Pons (tissue), 1 donor: ENCODE results near the gene MAT1A.
"Not testable (repeated sequence)": the region's sequence is repeated elsewhere in the genome, so short reads cannot be mapped to it uniquely, and the experiment has no call there.

ENCODE experiments used
- DNase-seq: peaks from one replicate; pipeline ENCODE4 v3.0.0-alpha.2; 2016; ENCODE audit warnings: low spot score

The MAT1A gene

DNA sequence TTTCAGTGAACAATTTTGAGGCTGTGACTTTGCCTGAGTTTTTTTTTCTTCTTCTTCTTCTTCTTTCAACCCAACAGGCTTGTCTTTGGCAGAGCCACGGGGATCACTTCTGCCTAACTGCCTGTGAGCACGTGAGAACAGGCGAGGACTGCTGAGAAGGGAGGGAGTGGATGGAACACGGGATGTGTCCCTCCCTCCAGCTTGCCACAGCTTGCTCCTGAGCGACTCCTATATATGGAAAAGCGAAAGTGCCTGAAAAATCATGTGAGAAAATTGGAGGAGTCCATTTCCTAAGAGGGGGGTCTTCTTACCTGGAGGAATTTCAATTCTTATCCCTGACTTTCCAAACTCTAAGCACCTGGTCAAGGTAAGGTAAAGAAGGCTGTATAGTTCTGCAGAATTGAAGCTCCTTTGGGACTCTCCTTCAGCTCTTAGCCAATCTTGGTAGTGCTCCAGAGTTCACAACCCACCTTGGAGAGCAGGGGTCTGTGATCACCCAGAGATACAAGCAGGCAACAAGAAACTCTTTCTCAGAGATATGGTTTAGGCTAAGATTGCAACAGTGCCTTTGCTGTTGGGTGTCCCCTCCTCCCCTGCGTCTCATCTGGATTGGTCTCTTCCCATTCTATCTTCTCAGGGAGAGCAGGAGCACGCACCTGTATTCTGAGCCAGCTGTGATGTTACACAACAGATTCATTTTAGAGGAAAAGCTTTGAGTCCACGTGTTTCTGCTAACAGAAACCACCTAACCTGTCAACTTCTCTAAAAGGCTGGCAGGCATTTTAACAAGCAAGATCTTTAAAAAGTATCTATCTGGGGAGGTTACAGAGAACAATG, at the start of gene MAT1A:
TSS of gene MAT1A (minus strand) at position 208 of the 837 bp plus-strand sequence. CDS start 235 bp downstream, outside the sequence.
- no peak for DNase-seq

- DNase-seq = no peak
Measured at GRCh38 chr10:80333983-80334382, 44.5 kb upstream of the MAT1A start.

- no peak for DNase-seq
Measured at GRCh38 chr10:80324891-80325364, 35.5 kb upstream of the MAT1A start.

DNA sequence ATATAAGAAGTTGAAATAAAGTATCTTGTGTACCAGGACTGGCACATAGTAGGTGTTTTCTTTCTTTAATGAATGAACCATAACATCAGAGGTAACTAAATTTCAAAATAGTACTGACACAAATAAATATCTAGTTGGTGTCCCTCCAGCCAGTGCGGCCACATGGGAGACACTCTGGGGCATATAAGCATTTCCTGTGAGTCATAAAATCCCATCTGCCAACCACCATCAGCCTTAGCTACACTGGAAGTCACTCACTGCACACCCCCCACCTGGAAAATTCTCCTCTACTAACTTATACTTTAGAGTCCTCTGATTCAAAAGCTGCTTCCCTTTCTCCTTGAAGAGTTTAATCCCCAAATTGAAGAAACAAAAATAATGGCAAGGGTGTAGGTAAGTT, 34.6 kb upstream of the MAT1A start:
- DNase-seq = no peak

DNA sequence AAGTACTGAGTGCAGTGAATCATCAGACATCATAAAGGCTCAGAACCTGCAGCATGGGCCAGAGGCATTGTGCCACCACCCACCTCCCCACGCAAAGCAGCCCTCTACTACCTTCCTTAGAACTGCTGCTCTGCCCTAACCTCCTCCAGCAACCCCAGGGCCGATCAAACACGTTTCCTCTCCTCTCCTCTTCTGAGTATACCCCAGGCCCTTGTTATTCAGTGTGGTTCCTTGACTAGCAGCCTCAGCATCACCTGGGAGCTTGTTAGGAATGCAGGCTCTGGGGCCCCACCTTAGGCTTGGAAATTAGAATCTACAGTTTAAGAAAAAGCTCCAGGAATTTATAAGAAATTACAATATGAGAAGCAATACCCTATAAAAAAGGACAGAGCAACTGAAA, 33.9 kb upstream of the MAT1A start:
- DNase-seq = no peak

- no peak for DNase-seq
Measured at GRCh38 chr10:80322711-80323110, 33.3 kb upstream of the MAT1A start.

DNA sequence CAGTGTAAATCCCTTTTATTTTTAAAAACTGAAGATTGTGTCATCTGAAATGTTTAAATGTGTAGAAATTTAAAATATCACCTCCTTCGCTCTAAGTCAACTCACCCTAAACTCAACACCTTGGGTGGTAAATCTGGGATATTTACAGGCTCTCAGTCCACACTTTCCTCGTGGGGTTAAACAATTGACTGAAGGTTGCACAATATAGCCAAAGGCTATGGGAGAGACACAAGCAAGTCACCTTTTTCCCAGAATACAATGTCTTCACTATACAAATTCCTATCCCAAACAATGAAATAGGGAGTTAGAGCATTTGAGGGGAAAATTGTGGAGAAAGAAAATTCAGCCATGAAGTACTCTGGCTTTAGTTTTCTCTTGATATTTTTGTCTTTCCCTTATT, 32.7 kb upstream of the MAT1A start:
- no peak for DNase-seq

DNA sequence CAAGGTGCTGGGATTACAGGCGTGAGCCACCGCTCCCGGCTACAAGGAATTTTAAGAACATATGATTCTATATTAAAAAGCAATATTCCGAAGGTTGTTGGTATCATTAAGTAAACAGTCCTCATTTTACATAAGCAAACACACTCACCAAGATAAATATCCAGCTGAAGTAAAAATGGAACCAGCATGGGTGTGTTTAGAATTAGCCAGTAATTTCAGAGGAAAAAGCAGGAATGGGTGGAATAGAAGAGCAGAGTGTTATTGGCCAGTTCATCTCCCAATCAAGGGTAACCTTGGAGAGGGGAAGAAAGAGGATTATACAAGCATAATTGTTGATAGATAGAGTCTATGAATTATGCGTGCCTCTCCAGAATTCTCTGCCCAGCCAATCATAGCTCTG, 31.7 kb upstream of the MAT1A start:
- no peak for DNase-seq

- no peak for DNase-seq
Measured at GRCh38 chr10:80320377-80320776, 30.9 kb upstream of the MAT1A start.

DNA sequence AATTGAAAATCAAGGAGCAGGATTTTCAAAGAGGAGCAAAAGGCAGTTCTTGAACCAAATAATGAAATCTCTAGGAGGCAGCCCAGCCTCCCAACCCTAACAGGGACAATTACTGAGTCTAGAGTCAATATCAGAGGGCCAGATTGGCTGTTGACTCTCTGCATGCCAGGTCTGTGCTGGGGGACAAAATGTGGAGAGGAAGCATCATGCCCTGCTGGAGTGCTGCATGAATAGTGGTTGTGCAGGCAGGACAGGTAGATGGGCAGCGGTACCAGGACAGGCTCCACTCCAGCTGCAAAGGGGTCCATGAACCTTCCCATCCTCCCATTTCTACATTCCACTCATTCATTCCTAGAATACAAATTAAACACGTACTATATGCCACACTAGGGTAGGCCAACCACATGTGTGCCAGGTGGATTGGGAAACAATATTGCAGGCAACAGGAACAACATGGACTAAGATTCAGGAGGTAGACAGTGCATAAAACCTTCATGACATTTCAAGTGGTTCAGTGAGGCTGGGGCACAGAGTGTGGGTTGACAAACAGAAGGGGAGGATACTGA, 30.4 kb upstream of the MAT1A start:
- DNase-seq = no peak

DNA sequence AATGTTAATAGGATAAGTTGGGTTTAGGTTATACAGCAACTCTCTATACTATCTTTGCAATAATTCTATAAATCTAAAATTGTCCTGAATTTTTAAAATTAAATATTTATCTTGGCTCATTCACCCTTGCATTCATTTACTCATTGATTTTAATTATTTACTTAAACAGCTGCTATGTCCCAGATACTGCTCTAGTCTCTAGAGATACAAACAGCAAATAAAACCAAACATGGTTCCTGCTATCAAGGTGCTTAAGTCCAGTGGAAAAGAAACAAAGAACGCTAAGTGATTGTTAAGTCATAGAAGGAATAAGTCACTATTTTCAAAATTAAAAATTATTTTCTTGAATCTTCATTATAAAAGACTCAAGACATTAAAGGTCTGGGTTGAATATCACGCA, 29.9 kb upstream of the MAT1A start:
- no peak for DNase-seq

DNA sequence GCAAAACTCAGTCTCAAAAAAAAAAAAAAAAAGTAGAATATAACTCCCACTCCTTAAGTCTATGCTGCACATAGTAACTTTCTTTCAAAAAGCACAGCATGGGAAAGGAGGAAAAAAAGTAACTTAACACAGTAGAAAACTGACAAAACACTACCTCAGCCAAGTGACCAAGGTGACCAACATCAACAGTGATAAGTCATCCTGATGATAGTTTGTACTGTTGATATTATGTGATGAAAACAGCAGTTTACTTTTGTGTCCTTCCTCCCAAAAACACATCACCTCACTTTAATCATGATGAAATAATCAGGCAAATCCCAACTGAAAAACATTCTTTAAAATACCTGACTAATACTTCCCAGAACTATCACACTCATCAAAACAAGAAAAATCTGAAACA, 29.3 kb upstream of the MAT1A start:
- no peak for DNase-seq

- no peak for DNase-seq
Measured at GRCh38 chr10:80315391-80315790, 25.9 kb upstream of the MAT1A start.

DNA sequence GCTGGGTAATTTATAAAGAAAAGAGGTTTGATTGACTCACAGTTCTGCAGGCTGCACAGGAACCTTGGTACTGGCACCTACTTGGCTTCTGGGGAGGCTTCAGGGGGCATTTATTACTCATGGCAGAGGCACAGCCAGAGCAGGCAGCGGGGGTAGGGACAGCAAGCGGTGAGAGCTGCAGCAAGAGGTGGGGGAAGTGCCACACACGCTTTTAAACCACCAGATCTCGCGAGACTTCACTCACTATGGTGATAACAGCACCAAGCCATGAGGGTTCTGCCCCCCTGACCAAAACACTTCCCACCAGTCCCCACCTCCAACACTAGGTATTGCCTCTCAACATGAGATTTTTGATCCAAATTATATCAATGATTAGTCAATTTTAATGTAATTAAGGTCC, 24.1 kb upstream of the MAT1A start:
- DNase-seq = no peak

DNA sequence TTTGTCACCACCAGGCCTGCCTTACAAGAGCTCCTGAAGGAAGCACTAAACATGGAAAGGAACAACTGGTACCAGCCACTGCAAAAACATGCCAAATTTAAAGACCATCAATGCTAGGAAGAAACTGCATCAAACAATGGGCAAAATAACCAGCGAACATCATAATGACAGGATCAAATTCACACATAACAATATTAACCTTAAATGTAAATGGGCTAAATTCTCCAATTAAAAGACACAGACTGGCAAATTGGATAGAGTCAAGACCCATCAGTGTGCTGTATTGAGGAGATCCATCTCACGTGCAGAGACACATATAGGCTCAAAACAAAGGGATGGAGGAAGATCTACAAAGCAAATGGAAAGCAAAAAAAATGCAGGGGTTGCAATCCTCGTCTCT, 16.5 kb upstream of the MAT1A start:
- not testable (repeated sequence) for DNase-seq

- DNase-seq = no peak
Measured at GRCh38 chr10:80296942-80297341, 7.5 kb upstream of the MAT1A start.

- no peak for DNase-seq
Measured at GRCh38 chr10:80292607-80293239, 3.3 kb upstream of the MAT1A start.

DNA sequence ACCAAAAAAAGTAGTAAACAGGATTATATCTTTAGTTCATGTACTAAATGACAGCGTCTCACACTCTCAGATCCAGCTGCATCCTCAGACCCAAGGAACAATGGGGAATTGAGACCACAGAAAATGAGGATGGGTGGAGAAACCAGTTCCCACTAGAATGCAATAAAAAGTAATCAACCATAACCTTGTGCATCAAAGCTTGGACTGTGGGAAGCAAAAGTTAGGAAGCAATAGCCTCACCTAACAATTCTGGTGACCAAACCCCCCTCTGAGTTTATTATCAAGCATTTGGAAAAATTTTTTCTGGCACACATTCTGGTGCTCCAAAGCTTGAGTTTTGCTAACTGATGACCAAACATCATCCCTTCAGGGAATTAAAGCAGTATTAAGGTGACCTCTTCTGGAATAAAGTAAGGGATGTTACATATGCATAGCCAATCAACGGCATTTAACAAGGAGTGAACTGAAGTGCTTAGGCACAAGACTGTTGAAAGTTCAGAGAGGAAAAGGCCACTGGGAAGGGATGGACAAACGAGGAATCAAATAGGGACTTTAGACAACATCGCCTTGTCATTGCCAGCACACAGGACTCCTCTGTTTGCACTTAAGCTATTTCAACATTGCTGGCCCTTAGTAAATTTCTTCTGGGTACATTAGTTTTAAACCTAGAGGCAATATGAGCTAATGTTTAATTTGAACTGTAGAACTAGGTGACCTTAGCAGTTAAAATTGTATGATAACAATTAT, 1.2 kb upstream of the MAT1A start:
- no peak for DNase-seq

- no peak for DNase-seq
Measured at GRCh38 chr10:80288849-80289248, 609 bp downstream of the MAT1A start.

GRCh38 chr10:80284522-80284921, 4.9 kb downstream of the MAT1A start:
- no peak for DNase-seq

GRCh38 chr10:80283536-80284199, 5.8 kb downstream of the MAT1A start:
- DNase-seq = no peak

- no peak for DNase-seq
Measured at GRCh38 chr10:80283119-80283518, 6.3 kb downstream of the MAT1A start.
